Ramos (cell line): Measurements from ENCODE around the gene C2CD4C.
"Not testable (repeated sequence)": the region's sequence is repeated elsewhere in the genome, so short reads cannot be mapped to it uniquely, and the experiment has no call there.

Experiments
- in situ Hi-C: fragments of 300-500 bp; cut with MboI; formaldehyde crosslinking; loops from one replicate; pipeline ENCODE4 v1.14.3; 2022; ENCODE audit warnings: low sequenced_read_pairs; ENCODE audit not compliant: unreplicated experiment

C2CD4C gene

DNA sequence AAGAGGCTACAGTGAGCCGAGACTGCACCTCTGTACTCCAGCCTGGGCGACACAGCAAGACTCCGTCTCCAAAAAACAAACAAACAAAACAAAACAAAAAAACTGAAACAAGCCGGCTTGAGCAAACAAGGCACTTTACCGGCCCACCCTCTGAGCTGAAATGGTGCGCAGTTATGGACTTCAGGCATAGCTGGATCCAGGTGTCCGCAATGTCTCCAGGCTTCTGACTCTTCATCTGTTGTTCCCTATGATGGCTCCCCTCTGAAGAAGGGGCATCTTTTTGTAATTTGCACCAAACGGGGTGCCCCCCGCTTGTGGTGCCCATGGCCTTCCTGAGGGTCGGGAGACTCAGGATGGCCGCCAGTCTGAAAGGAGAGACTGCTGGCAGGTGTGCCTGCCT lies 6.2 kb downstream of the C2CD4C start:
- in situ Hi-C loops: no loop called here

DNA sequence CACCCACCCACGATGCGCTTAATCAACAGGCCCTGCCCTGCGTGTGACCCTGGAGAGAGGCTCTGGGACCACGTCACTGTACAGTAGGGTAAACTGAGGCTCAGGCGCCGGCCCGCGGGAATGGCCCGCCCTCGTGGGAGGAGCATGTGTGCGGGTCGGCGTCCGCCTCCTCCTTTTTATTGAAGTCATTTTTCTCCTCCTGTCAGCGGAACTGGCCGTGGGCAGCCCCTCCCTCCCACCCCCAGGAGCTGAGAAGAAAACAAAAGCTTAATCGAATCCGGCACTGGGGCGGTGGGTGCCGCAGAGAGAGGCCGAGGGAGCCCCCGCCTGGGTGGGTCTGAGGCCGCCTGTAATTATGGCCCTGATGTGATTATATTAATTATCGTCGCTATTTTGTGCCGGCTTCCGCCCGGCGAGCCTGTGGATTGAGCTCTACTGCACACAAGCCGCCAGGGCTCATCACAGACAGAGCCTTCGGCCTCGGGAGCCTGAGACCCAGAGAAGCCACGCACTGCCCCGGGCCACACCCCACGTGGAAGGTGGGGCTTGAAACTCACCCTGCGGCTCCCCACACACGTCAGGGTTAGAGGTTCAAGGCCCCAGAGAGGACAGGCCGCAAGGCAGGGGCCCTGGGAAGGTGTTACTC lies 7.0 kb downstream of the C2CD4C start:
- in situ Hi-C loops: no loop called here

DNA sequence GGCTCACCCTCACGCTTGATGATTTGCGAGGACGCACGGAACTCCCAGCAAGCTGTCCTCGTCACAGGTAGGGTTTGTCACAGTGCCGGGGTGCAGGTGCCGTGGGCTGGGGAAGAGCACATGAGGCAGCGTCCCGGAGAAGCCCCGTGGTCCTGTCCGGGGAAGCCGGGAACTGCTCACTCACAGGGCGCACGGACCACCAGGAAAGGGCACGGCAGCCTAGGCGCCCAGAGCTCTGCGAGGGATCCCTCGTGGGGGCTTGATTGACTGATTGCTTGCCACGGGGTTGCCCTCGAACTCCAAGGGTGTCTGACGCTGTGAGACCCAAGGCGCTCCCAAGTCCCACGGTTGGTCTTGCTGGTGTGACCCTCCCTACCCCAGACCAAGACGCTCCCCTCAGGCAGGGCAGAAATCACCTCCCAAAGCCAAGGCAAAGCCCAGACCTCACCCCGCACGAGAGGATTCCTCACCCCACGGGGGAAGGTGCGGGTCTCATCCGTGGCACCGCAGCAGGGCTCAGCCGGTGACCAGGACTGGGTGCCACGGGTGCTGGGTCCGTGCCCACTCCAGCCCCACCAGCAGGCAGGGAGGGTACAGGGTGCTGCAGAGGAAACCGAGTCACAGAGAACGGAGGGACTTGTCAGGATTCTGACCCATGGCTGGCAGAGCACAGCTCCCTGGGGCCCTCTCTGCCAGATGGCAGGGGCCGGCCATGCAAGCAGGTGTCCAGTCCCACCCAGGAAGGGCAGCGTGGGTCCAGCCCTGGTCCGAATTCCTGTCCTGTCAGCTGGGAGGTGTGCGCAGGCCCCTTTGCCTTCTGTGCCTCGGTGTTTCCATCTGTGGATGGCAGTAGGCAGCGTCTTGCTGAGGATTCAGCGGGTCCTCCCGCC lies 7.7 kb downstream of the C2CD4C start:
- in situ Hi-C loops: no loop called here

DNA sequence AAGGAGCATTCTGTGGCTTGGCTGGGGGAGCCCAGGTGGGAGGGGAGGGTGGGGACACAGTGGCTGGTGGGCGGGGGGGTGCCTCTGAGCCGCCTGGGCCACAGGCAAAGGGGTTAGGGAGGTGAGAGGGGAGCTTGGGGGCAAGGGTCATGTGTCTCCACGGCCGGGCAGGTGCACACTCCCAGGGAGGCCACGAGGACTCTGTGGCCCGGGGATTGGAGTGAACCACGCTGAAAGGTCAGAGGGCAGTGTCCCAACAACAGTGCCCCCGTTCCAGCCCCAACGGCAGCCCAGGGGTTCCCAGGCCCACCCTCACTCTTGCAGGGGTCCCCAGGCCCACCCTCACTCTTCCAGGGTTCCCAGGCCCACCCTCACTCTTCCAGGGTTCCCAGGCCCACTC lies 9.6 kb downstream of the C2CD4C start:
- in situ Hi-C loops: no loop called here

DNA sequence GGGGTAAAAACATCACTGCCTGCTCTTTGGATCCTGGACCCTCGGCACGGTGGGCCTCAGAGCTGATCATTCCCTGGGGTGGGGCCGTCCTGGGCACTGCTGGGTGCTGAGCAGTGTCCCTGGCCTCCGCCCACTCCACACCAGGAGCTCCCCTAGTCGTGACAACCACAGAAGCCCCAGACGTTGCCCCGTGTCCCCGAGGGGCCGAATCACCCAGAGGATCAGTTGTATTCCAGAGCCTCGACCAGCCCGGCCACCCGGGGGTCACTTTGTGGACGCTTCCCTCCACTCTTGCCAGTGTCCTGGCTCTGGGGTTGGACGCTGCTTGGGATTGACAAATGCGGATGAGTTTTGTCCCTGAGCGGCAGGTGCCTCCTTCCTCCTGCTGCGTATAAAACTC lies 10.2 kb downstream of the C2CD4C start:
- in situ Hi-C loops: no loop called here

DNA sequence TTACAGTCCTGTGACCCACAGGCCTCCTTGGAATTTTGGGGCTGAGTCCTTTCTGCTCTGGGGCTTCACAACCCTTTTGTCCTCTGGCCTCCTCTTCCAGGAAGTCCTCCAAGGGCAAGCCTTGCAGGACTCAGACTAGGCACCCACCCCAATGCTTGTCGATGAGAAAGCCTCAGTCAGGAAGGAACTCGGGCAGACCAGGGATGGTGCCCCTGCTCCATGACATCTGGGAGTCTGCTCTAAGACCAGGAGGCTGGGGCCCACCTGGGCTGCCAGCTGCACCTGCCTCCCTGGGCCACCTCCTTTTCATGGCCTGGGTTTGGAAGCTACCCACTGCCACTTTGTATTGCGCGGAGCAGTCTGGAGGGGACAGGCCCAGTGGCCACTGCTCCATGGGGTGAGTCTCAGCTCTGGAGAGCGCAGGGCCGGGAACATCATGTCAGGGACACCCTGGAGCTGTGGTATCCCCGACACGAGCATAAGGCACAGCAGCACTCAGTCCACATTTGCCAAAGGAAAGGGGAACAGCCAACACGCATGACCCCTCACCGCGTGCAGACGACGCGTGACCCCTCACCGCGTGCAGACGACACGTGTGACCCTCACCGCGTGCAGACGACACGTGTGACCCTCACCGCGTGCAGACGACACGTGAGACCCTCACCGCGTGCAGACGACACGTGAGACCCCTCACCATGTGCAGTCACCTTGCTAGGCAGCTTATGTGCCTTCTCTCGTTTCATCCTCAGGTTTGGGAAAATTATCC lies 10.8 kb downstream of the C2CD4C start:
- in situ Hi-C loops: no loop called here

DNA sequence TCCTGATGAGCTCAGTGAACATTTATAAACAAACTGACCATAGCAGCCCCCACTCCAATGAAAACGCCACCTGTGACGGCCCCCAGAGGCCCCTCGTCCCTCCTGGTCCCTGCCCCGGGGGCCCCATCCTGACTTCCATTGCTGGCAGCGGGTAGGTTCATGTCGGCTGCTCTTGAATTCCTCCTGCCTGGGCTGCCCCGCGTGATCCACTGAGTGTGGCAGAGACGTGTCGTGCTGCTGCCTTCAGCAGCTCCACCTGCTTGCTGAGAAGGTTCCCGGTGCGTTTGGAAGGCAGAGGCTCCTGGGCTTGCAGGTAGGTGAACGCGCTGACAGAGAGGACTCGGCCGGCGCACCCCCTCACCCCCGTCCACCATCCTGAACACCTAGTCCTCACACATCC lies 11.6 kb downstream of the C2CD4C start:
- in situ Hi-C loops: no loop called here

DNA sequence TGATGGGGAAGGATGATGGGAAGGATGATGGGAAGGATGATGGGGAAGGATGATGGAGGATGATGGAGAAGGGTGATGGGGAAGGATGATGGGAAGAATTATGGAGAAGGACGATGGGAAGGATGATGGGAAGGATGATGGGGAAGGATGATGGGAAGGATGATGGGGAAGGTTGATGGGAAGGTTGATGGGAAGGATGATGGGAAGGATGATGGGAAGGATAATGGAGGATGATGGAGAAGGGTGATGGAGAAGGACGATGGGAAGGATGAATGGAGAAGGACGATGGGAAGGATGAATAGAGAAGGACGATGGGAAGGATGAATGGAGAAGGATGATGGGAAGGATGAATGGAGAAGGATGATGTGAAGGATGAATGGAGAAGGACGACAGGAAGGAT lies 13.5 kb downstream of the C2CD4C start:
- in situ Hi-C loops: no loop called here

DNA sequence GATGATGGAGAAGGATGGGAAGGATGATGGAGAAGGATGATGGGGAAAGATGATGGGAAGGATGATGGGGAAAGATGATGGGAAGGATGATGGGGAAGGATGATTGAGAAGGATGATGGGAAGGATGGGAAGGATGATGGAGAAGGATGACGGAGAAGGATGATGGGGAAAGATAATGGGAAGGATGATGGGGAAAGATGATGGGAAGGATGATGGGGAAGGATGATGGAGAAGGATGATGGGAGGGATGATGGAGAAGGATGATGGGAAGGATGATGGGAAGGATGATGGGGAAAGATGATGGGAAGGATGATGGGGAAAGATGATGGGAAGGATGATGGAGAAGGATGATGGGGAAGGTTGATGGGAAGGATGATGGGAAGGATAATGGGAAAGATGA lies 14.1 kb downstream of the C2CD4C start:
- in situ Hi-C loops: not testable (repeated sequence)

DNA sequence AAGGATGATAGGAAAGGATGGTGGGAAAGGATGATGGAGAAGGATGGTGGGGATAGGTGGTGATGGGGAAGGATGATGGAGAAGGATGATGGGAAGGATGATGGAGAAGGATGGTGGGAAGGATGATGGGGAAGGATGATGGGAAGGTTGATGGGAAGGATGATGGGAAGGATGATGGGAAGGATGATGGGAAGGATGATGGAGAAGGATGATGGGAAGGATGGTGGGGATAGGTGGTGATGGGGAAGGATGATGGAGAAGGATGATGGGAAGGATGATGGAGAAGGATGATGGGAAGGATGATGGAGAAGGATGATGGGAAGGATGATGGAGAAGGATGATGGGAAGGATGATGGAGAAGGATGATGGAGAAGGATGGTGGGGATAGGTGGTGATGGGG lies 15.4 kb downstream of the C2CD4C start:
- in situ Hi-C loops: not testable (repeated sequence)

DNA sequence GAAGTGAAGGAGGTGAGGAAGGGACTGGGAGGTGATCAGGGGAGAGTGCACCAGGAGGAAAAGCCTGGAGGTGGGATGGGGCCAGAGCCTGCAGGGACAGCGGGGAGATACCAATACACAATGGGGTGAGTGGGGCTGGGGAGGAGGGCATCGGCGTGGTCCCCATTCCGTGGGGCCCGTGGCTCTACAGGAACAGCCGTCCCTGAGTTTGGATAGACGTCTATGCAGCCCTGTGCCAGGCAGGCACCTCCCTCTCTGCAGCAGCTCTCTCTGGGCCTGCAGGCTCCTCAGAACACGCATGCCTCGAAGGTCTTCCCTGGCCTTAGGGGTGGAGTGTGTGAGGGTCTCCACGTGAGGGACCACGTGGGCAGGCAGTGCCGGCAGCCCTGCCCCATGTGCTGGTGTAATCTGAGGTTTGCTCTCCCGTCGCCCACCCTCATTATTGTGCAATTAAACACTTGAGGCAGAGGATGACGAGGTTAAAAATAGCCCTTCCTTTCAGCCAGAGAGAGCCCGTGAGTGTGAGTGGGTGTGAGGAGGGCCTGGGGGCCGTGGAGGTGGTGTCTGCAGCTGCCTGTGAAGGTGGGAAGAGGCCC lies 16.5 kb downstream of the C2CD4C start:
- in situ Hi-C loops: no loop called here

DNA sequence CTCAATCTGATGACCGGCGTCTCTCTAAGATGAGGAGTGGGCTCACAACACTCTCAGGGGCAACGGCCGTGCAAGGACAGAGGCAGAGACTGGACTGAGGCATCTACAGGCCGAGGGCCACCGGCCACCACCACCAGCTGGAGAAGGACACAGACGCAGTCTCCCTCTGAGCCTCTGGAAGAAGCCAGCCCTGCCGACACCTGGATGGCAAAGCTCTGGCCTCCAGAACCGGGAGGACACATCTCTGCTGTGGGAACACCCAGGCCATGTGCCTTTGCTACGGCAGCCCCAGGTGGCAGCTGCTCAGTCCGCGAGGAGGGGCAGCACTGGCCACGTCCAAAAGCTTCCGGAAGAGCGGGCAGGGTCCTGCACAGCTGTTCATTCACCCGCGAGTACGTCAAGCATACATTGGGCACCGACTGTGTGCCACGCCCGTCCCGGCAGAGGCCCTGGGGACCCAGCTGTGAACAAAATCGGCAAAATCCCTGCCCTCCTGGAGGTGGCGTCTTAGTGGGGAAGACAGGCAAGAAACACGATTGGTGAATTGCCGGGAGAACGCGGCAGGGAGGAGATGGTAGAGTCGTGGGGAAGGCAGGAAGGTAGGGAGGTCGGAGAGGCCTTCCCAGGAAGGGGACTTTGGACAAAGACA lies 17.1 kb downstream of the C2CD4C start:
- in situ Hi-C loops: no loop called here

DNA sequence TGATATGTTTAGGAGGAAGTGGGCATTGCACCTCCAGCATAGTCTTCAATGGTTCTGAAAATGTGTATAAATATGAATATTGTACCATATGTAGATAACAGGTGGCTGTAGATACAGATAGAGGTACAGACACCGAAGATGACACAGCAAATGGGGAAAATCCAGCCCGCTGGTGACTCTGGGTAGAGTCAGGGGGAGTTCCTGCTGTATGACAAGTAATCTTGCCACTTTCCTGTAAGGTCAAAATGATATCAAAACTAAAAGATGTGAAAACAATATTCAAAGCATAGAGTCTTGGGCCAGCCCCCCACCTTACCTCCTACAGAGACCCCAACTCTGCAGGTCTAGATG lies 17.8 kb downstream of the C2CD4C start:
- in situ Hi-C loops: no loop called here

DNA sequence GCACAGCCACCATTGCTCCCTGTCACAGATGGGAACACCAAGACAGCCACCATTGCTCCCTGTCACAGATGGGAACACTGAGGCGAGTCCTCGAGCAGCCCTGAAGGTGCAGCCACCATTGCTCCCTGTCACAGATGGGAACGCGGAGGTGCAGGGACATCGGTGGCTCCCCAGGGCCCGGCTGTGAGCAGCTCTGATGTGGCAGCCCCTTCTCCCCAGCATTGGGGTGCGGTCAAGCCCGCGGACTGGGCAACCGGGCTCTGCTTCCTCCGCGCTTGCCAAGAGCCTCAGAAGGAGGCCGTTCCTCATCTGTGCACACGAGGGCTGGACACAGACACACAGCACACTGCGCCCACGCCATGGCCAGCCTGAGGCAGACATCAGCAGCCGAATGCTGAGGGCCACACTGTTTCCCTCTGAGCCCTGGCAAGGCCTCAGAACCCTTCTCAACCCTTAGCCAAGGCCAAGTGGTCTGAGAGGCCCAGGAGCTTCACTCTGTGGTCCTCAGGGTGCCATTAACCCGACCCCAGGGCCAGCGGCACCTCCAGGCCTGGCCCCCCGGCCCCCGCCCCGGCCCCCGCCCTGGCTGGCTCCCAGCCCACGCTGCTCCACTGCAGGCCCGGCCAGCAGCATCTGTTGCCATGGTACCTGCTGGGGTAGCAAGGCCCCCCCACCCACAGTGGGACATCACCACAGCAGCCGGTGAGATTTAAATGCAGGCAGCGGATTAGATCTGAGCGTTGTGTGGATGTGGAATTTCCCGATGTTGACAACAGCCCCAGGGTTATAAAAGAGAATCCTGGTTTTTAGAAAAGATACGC lies 18.4 kb downstream of the C2CD4C start:
- in situ Hi-C loops: no loop called here

DNA sequence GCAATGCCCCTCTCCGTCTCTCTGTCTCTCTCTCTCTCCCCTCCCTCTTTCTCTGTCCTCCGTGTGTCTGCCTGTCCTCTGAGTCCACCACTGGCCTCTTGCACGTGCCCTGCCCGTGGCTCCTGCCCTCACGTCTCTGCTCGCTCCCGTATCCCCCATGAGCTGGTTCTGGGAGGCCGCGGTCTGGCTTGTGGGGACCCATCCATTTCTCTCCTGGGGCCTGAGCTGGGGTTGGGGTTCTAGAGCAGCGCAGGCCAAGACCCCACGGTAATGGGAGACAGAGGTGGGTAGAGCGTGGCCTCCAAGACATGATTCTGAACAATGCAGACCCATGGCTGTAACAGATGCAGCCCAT lies 19.0 kb downstream of the C2CD4C start:
- in situ Hi-C loops: no loop called here

DNA sequence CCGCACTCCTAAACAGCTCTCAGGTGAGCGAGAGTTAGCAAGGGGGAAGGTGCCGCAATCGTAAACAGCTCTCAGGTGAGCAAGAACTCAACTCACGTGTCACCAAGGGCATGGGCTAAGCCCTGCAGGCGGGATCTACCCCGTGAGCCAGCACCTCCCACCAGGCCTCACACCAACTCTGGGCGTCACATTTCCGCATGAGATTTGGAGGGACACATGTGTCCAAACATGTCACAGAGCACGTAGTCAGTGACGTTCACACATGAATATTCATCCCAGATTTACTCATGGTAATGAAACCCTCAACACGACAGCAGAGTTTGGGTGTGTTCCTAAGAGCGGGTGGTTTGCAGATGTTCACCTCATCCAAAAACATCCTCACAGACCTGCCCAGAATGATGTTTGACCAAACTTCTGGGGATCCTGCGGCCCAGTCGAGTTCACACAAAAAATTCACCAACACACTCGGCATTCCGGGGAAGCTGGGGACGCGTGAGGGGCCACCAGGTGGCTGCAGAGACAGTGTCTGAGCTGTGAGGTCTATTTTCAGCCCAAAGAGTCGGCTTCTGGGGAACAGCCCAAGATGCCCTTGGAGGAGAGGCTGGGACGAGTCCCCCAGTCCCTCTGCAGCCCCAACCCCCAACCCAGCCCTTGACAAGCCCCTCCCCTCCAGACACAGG lies 19.6 kb downstream of the C2CD4C start:
- in situ Hi-C loops: no loop called here

DNA sequence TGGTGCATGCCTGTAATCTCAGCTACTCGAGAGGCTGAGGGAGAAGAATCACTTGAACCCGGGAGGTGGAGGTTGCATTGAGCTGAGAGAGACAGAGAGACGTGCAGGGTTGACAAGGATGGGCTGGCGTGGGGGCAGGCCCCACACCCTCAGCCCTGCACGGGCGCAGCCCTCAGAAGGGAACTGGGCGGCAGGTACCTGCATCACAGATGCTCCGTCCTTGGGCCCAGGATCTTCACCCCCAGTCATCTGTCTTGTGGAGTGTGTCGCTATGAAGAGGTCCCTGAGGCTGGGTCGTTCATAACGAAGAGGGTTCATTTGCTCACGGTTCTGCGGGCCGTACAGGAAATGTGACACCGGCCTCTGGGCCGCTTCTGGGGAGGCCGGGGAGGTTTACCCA lies 20.3 kb downstream of the C2CD4C start:
- in situ Hi-C loops: no loop called here

DNA sequence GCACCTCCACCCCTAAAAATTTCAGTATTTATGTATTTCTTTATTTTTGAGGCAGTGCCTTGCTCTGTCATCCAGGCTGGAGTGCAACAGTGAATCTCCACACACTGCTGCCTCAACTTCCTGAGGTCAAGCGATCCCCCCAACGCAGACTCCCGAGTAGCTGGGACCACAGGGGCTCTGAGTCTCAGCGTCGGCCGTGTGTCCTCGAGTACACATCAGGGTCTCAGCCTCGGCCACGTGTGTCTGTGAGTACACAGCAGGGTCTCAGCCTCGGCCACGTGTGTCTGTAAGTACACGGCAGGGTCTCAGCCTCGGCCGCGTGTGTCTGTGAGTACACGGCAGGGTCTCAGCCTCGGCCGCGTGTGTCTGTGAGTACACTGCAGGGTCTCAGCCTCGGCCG lies 21.2 kb downstream of the C2CD4C start:
- in situ Hi-C loops: no loop called here

DNA sequence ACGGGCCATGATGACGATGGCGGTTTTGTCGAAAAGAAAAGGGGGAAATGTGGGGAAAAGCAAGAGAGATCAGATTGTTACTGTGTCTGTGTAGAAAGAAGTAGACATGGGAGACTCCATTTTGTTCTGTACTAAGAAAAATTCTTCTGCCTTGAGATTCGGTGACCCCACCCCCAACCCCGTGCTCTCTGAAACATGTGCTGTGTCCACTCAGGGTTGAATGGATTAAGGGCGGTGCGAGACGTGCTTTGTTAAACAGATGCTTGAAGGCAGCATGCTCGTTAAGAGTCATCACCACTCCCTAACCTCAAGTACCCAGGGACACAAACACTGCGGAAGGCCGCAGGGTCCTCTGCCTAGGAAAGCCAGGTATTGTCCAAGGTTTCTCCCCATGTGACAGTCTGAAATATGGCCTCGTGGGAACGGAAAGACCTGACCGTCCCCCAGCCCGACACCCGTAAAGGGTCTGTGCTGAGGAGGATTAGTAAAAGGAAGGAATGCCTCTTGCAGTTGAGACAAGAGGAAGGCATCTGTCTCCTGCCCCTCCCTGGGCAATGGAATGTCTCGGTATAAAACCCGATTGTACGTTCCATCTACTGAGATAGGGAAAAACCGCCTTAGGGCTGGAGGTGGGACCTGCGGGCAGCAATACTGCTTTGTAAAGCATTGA lies 22.2 kb downstream of the C2CD4C start:
- in situ Hi-C loops: not testable (repeated sequence)
